COLO668 (cell line): ENCODE measurements around the gene CMTM8.

Source experiments
- DNase-seq: peaks from one replicate; lab custom pipeline; 2025; ENCODE audit not compliant: unreplicated experiment; lab: John Stamatoyannopoulos, UW

The CMTM8 gene

GRCh38 chr3:32405711-32406323 is 167.3 kb downstream of the CMTM8 start:
- DNase-seq, result no peak

- DNase-seq, result peak; percentile 20
Observed at GRCh38 chr3:32406486-32407408, 168.3 kb downstream of the CMTM8 start.

- no peak for DNase-seq
Observed at GRCh38 chr3:32410367-32411246, 172.1 kb downstream of the CMTM8 start.

GRCh38 chr3:32411442-32411841 is 173.0 kb downstream of the CMTM8 start:
- no peak for DNase-seq

GRCh38 chr3:32412887-32413286 is 174.4 kb downstream of the CMTM8 start:
- no peak for DNase-seq

DNA sequence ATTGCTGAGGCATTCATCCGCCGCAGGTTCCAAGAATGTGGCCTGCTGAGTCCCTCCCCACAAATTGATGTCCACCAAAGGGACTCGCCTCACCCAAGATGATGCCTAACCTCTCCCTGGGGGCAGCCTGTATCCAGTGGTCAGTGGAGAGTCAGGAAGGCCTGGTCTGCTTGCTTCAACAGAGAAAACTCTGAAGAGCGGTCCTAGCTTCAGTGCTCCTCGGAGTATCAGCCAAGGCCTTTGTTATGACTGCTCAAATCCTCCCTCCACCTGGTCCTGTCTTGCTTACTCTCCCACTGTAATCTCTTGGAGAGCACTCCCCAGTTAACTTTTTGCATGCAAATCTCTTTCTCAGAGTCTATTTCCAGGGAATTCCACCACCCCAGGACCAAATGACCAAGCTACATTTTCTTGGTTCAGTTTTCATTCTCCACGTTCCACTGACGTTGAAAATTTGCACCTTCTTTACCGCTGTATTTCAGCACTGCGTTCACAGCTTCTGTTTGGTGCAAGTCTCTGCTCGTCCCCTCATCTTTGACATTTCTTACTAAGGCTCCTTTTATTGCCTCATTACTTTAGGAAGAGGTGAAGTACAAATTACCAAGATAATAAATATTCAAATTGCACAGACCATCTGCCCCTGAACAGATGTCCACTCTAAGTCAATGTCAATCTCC is 175.5 kb downstream of the CMTM8 start:
- DNase-seq, result no peak

DNA sequence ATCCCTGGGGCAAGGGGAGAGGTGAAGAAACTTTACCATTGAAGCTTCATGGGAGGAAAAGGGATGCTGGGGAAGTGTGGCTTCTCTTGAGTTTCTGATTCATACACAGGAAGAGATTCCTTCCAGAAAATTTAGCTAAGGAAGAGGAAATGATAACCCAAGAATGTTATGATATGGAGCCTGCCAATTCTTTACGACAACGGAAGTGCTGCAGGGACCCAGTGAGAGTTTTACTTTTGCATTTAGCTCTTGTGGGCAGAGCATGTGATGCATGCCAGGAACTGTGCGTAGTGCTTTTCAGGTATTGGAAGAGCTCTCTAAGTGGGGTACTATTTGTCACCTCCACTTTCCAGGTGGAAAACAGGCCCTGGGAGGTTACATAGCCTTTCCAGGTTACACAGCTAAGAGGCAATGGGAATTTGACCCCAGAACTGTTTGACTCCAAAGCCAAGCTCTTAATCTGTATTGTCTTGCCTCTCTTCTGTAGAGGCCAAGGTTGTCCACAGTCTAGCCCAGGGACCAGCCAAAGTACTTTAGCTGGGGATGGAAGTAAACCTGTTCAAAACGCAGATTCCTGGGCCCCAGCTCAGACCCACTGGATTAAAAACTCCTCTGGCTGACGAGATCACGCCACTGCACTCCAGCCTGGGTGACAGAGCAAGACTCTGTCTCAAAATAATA is 176.2 kb downstream of the CMTM8 start:
- DNase-seq, result no peak

- DNase-seq, result no peak
Observed at GRCh38 chr3:32419742-32420125, 181.3 kb downstream of the CMTM8 start.
